ENCODE data around the gene RXFP4.

DNA sequence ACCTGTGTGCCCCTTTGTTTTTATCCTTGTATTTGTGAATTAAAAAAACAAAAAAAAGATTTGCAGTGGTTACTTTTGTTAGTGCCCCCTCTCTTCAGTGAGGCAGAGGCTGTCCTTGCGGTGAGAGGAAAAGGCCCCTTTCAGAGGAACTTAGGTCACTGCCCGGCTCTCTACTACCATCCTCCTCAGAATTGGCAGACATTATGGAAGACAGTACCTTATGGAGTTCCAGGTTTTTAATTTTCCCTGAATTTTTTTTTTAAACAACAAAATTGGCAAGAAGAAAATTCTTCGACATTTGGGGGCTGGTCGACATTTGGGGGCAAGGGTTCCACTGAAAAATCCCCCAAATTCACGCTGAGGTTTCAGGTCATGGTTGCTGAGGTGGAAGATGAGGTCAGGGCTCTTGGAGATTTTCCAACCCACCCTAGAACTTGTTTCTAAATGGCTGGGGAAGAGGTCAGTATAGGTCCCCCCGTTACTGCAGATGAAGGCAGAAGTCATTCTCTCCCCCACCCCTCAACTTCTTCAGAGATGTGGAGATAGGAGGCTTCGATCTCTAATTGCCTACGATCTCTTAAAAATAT, 5.3 kb downstream of the RXFP4 start:
- TF ChIP-seq, protein P1, sequence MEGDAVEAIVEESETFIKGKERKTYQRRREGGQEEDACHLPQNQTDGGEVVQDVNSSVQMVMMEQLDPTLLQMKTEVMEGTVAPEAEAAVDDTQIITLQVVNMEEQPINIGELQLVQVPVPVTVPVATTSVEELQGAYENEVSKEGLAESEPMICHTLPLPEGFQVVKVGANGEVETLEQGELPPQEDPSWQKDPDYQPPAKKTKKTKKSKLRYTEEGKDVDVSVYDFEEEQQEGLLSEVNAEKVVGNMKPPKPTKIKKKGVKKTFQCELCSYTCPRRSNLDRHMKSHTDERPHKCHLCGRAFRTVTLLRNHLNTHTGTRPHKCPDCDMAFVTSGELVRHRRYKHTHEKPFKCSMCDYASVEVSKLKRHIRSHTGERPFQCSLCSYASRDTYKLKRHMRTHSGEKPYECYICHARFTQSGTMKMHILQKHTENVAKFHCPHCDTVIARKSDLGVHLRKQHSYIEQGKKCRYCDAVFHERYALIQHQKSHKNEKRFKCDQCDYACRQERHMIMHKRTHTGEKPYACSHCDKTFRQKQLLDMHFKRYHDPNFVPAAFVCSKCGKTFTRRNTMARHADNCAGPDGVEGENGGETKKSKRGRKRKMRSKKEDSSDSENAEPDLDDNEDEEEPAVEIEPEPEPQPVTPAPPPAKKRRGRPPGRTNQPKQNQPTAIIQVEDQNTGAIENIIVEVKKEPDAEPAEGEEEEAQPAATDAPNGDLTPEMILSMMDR (IDR thresholded peaks at IDR 0.05) = no peak
- no peak for TF ChIP-seq JUN (CRISPR knock-in tag; IDR thresholded peaks at IDR 0.05)
- no peak for TF ChIP-seq GRHL2 (CRISPR knock-in tag; IDR thresholded peaks at IDR 0.05; ENCODE audit: insufficient replicate concordance, severe bottlenecking)
- TF ChIP-seq ZNF263 (CRISPR knock-in tag; IDR thresholded peaks at IDR 0.05; ENCODE audit: low read depth) = no peak
- TF ChIP-seq, protein P2, sequence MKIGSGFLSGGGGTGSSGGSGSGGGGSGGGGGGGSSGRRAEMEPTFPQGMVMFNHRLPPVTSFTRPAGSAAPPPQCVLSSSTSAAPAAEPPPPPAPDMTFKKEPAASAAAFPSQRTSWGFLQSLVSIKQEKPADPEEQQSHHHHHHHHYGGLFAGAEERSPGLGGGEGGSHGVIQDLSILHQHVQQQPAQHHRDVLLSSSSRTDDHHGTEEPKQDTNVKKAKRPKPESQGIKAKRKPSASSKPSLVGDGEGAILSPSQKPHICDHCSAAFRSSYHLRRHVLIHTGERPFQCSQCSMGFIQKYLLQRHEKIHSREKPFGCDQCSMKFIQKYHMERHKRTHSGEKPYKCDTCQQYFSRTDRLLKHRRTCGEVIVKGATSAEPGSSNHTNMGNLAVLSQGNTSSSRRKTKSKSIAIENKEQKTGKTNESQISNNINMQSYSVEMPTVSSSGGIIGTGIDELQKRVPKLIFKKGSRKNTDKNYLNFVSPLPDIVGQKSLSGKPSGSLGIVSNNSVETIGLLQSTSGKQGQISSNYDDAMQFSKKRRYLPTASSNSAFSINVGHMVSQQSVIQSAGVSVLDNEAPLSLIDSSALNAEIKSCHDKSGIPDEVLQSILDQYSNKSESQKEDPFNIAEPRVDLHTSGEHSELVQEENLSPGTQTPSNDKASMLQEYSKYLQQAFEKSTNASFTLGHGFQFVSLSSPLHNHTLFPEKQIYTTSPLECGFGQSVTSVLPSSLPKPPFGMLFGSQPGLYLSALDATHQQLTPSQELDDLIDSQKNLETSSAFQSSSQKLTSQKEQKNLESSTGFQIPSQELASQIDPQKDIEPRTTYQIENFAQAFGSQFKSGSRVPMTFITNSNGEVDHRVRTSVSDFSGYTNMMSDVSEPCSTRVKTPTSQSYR (CRISPR knock-in tag; IDR thresholded peaks at IDR 0.05) = no peak
- TF ChIP-seq NFYB (CRISPR knock-in tag; conservative IDR thresholded peaks at IDR 0.05; ENCODE audit: low read depth) = no peak

Data from WTC11 (cell line).